Peyer's patch (tissue), 4 donors: ENCODE results near the gene ALG3.

Experiments used
- CTCF ChIP-seq, 6 experiments: fragments of 450-650 bp in 4 of 6; fragments of 200-600 bp in 2 of 6; sonication (generic) in 1 of 6; IDR thresholded peaks; one replicate each; pipeline ENCODE4 v1.5.1; 2017 to 2019; ENCODE audit warnings: antibody characterized with exemption in 6 of 6, mild to moderate bottlenecking in 3 of 6, moderate library complexity in 1 of 6
- POLR2A ChIP-seq, 2 donors: fragments of 450-650 bp; IDR thresholded peaks; one replicate each; pipeline ENCODE4 v1.5.1; 2017; ENCODE audit warnings: antibody characterized with exemption in 2 of 2, mild to moderate bottlenecking in 2 of 2, moderate library complexity in 2 of 2

GRCh38 chr3:184196536-184196935, 52.2 kb downstream of the ALG3 start:
- TF ChIP-seq POLR2A (IDR thresholded peaks at IDR 0.05): no peak
- TF ChIP-seq CTCF (IDR thresholded peaks at IDR 0.05): no peak
